SKM-1 treated with dmso at 0.1 percent for 144 hours (cell line): ENCODE data around the gene TGM5.
"Not testable (repeated sequence)": the region's sequence is repeated elsewhere in the genome, so short reads cannot be mapped to it uniquely, and the experiment has no call there.

Experiments
- DNase-seq: peaks from one replicate; lab custom pipeline; 2025; ENCODE audit not compliant: unreplicated experiment; lab: John Stamatoyannopoulos, UW

TGM5 gene

DNA sequence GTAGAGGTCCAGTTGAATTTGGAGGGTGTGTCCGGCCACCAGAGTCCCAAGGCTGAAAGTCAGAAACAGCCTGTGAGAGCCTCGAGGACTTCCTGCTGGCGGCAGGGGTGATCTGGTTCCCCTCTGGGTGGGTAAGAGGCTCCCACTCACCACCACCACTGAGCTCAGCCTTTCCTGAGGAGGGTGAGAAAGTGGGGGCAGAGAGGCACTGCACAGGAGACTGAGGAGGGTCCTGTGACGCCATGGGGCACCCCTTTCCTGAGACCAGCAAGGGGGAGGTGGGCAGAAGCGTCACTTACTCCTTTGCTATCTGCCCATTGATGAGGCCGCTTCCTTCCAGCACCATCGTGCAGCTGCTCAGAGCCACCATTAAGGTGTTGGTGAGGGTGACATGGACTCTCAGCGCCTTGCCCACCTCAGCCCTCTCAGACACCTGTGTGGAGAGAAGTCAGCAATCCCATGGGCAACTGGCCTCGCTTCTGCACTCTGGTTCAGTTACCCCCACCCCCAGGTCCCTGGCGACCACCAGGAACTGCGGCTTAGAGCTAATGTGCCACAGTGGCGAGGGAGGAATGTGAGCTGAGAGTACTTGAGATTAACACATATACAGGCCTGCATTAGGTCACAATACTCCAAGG lies 10.0 kb upstream of the TGM5 start:
- no peak for DNase-seq

- no peak for DNase-seq
Observed at GRCh38 chr15:43275740-43276562, 9.2 kb upstream of the TGM5 start.

- DNase-seq = no peak
Observed at GRCh38 chr15:43274136-43274535, 7.4 kb upstream of the TGM5 start.

GRCh38 chr15:43273243-43273642 lies 6.5 kb upstream of the TGM5 start:
- no peak for DNase-seq

DNA sequence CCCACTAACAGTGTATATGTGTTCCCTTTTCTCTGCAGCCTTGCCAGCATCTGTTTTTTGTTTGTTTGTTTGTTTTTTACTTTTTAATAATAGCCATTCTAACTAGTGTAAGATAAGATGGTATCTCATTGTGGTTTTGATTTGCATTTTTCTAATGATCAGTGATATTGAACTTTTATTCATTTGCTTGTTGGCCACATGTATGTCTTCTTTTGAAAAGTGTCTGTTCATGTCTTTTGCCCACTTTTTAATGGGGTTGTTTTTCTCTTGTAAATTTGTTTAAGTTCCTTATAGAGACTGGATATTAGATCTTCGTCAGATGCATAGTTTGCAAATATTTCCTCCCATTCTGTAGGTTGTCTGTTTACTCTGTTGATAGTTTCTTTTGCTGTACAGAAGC lies 5.2 kb upstream of the TGM5 start:
- DNase-seq = not testable (repeated sequence)

GRCh38 chr15:43270676-43271306 lies 4.1 kb upstream of the TGM5 start:
- DNase-seq = peak; percentile 89

DNA sequence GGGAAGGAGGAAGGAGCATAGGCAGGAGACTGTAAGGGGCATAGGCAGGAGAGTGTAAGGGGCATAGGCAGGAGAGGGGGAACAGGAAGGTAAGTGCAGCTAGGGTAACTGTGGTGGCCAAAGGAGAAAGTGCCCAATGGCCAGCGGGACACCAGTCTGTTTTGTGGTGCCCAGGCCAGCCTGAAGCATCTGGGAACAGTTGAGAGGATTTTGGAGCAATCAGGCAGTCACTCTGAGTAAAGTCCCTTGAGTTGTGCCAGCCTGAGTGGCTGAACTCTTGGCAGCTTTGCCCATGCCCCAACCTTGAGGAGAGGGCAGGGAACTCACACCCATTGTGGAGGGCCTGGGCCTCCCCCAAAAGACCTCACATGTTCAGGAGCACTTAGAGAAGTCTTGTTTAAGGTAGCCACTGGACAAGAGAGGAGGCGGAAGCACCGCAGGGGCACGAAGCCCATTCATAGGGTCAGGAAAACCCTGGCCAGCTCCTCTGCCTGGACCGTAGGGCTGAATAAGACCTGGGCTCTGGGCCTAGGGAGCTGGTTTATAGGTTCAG lies 3.5 kb upstream of the TGM5 start:
- DNase-seq = no peak

DNA sequence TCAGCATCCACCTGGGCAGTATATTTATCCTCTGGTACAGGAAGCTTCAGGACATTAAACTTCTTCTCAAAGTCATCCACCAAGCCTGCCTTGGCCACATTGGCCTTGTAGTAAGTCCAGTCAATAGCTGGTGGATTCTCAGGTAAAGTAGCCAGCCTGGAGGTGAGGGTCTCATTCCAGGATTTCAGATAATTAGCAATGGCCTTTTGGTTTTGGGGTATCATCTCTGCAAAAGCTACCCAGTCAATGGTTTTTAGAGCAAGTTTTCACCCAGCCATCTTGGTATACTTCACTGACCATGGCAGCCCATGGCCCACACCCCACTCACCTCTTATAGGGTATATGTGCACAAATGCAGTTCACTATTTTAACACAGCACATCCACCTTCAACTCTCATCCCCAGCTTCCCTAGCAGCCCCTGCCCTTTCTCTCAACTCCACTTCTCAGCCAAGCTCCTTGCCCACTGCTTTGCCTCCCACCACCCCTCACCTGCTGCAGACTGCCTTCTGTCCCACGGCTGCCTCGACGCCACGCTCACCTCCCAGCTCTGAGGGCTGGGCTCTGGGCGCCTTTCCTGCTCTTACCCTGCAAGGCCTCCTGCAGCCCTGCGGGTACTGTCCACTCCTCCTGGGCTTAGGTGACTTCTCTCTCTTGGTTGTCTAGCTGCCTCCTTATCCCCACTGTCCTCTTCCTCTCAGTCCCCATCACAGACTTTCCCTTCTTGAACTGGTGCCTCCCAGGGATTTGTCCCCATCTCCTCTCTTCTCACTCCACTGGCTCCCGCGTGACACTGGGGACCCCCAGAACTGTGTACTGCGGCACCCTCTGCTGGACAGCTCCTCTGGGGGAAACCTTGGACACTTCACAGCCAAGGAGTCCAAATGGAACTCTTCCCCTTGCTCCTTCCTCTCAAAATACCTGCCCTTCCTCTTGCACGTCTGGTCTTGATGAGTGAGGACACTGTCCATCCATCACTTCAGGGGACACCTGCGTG lies 1.7 kb upstream of the TGM5 start:
- DNase-seq = no peak

DNA sequence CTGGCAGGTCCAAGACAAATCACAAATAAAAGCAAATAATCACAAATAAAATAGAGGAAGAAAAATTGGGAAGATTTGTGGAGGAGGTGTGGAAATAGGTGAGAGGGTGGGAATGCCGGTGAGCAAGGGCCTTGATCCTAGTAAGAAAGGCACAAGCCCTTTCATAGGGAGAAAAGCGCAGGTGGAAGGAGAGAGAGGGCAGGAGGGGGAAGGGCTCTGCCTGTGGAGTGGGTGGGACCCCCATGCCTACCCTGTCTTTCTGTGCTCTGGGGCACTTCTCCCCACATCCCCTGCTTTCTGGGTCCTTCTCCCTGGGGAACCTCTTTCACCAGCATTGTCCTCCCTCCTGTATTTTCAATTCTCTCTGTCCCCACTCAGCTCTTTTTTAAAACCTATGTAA lies 711 bp upstream of the TGM5 start:
- DNase-seq = no peak

GRCh38 chr15:43266386-43266785 lies 342 bp downstream of the TGM5 start:
- no peak for DNase-seq

GRCh38 chr15:43260011-43260615 lies 6.6 kb downstream of the TGM5 start:
- no peak for DNase-seq

DNA sequence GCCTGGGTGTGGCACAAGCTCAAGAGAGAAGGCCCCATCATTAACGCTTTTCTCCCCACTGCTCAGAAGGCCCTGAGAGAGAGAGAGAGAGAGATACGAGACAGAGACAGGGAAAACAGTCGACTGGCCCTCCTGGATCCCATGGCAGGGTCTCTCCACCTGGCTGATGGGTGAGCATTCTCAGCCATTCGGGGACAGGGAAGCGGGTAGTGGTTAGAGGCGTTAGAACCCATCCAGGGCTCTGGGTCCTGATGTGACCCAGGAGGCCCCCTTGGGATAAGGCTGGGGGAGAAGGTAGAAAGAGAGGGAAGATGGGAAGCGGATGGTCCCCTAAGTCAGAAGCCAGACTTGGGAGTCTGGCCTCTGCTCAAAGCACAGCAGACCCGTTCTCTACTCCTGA lies 7.9 kb downstream of the TGM5 start:
- no peak for DNase-seq

DNA sequence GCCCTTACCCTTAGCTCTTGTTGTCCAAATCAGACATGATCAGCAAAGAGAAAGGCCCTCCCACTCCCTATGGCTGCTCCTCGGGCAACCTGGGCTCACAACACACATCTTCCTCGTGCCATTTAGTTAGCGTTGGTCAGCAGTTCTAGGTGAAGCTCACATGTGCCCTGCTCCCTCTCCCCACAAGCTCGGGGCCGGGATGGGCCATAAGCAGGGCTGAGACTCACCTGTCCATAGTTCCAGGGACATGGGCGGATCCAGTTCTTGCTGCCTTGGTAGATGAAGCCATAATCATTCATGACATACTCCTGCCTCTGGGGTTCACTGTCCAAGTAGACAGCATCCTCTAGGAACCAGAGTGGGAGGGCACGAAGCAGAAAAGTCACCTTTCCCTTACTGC lies 10.4 kb downstream of the TGM5 start:
- no peak for DNase-seq

GRCh38 chr15:43255376-43255775 lies 11.4 kb downstream of the TGM5 start:
- DNase-seq = no peak

DNA sequence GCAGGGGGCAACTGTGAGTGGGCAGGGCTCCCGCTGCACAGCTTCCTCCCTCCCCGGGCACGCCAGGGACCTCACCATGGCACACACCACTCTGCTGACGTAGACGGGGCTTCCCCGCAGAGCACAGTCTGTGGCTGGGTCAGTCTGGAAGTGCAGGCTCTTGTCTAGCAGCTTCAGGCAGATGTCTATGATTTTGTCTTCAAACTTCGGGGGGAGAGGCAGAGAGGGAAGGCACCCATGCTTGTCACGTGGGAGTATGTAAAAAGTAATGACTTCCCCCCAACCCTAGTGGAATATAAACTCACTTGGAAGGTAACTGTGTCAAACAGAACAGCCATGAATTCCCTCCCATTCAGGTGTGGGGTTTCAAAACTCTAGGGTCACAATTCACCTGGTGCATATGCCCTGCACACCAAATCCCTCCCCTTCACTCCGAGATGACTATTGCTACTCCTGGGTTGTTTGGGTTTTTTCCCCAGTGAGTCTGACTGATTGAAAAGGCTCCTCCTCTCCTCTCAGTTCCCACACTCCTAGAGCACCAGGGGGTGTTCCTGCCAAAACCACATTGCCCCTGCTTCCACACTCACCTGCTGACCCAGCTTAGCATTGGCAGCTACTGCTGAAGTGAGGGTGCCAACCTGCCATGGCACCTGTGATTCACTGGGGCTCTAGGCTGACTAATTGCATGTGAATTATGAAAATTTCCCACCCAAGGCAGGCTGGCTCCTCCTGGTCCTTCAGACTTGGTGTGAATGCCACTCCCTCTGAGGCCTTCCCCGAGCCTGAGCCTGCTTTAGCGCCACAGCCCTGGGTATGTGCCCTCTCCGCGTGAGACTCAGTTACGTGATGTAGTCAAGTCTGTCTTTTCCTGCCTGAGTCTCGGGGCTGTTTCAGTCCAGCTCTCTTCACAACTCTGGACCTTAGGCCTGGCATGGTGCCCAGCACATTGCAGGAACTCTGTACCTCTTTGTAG lies 13.0 kb downstream of the TGM5 start:
- DNase-seq = no peak

GRCh38 chr15:43251871-43252250 lies 14.9 kb downstream of the TGM5 start:
- DNase-seq = no peak

DNA sequence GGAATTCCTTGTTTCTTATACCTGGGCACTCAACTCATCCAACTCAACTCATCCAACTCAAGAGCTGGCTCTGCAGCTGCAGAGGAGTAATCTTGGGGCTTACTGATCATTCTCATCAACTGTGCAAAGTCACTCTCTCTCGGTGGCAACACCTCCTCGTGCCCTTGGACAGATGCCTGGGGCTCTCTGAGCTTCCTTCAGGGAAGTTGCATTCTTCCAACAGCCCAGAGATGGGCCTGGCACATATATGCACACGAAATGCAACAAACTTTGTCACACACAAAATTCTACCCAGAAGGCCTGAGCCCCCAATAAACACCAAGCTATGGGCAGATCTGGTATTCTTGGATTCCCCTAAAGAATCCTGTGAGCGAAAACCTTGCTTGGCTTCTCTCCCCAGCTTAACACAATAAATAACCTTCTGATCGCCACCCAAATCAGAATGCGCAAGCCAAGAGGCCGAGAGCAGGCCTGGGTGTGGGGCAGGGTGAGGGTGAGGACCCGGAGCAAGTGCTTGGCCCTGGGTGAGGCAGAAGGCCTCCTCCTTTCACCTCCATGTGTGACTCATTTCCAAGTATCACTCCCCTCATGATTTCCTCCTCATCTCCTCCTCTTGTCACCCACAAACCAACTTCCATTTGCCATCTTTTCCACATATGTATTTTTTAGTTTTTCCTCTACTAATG lies 15.4 kb downstream of the TGM5 start:
- no peak for DNase-seq

DNA sequence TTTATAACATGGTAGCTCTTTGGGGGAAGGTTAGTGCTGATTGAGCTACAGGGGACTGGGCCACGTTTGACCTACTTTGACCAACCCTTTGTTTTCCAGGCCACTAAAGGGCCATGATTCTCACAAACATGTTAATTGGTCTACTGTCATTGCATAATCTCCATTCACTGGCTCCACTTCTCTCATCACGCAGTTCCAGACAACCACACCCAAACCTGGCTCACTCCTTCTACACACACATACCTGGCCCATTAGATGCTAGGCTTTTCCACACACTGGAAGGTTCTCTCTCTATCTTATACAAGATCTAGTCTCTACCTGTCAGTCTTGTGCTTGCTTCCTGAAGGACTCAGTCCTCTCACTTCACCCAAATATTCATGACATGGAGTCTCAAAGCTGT lies 15.9 kb downstream of the TGM5 start:
- no peak for DNase-seq
